ENCODE data around the gene TBX1.

Gene TBX1

GRCh38 chr22:19816372-19817119 lies 56.0 kb downstream of the TBX1 start:
- DNase-seq, result no peak

Data from inflammatory macrophage treated with lipopolysaccharide for 4 hours (primary cell).